Thoracic aorta (tissue), 2 donors: Measurements from ENCODE around the gene ANTXR1. TPM values are rescaled to one million over a fixed set of nuclear protein-coding genes. Genes with fewer than 3 reads are reported as not detected.

Experiments
- ATAC-seq: fragments of 150-250 bp; one replicate; pipeline ENCODE4 v1.8.0; 2017; ENCODE audit warnings: low read depth; ENCODE audit not compliant: insufficient number of reproducible peaks, low FRiP score
- DNase-seq: peaks from one replicate; pipeline ENCODE4 v3.0.0-alpha.2; 2020; ENCODE audit warnings: low spot score
- H3K27ac ChIP-seq, 2 donors: fragments of 200-600 bp; sonication (generic); 1 replicate in 1 of 2; 2 replicates in 1 of 2; pipeline ENCODE4 v1.5.1; 2016; ENCODE audit warnings: mild to moderate bottlenecking in 2 of 2, moderate library complexity in 2 of 2
- H3K27me3 ChIP-seq: fragments of 200-600 bp; sonication (generic); replicated peaks from 2 replicates; pipeline ENCODE4 v1.6.0; 2016; ENCODE audit warnings: mild to moderate bottlenecking; ENCODE audit not compliant: insufficient read depth
- H3K36me3 ChIP-seq: fragments of 200-600 bp; sonication (generic); one replicate; pipeline ENCODE4 v1.5.1; 2016
- H3K4me1 ChIP-seq, 2 donors: fragments of 200-600 bp; sonication (generic); 1 replicate in 1 of 2; 2 replicates in 1 of 2; pipeline versions ENCODE4 v1.5.1 to v1.6.0; 2016; ENCODE audit warnings: low read depth in 2 of 2, mild to moderate bottlenecking in 1 of 2; ENCODE audit not compliant: control insufficient read depth in 1 of 2
- H3K4me3 ChIP-seq: fragments of 200-600 bp; sonication (generic); 2 replicates; pipeline ENCODE4 v1.5.1; 2016; ENCODE audit warnings: mild to moderate bottlenecking
- H3K9me3 ChIP-seq: fragments of 200-600 bp; sonication (generic); 2 replicates; pipeline ENCODE4 v1.5.1; 2016
- total RNA-seq, 2 donors: library from RNA; depleted of rRNA; stranded (reverse); fragments of >200 nt; gene quantifications; one replicate each; pipeline versions ENCODE4 v1.1.0 to v1.2.3, GENCODE V29; 2016
- TF ChIP-seq, protein P1 (sequence below): fragments of 200-600 bp; sonication (generic); IDR thresholded peaks from one replicate; pipeline ENCODE4 v1.5.1; 2019; ENCODE audit warnings: antibody characterized with exemption

ANTXR1 gene
- total RNA-seq, 2 donors from 2014 or later = 253 to 313 TPM

DNA sequence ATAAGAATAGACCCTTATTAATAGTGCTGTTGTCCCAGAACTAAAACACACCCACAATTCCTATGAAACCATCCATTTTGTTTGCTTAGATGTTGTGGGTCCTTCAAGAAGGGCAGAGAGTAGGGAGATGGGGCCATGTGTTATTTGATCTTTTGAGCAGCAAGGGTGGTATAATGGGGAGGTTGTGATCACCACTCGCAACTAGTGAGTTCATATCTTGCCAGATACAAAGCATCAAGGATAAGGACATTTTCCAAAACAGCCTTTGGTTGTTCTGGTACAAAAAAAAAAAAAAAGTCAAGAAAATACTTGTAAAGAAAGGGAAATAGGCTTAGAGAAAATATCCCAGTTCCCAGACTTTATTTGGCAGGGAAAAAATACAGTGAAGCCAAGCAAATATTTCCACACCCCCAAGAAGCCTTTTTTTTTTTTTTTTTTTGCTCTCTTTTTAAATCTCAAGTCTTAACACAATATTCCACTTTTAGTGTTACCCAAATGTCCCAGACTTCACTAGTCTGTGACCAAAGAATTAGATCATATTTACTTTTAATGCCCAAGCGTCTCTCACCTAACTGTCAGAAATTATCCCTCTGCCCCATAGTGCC lies 54.1 kb downstream of the ANTXR1 start:
- peak overlapping the region; percentile 95 to 98 for H3K27ac ChIP-seq
- TF ChIP-seq, protein P1, sequence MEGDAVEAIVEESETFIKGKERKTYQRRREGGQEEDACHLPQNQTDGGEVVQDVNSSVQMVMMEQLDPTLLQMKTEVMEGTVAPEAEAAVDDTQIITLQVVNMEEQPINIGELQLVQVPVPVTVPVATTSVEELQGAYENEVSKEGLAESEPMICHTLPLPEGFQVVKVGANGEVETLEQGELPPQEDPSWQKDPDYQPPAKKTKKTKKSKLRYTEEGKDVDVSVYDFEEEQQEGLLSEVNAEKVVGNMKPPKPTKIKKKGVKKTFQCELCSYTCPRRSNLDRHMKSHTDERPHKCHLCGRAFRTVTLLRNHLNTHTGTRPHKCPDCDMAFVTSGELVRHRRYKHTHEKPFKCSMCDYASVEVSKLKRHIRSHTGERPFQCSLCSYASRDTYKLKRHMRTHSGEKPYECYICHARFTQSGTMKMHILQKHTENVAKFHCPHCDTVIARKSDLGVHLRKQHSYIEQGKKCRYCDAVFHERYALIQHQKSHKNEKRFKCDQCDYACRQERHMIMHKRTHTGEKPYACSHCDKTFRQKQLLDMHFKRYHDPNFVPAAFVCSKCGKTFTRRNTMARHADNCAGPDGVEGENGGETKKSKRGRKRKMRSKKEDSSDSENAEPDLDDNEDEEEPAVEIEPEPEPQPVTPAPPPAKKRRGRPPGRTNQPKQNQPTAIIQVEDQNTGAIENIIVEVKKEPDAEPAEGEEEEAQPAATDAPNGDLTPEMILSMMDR = no peak
- H3K4me1 ChIP-seq = peaks cover 36 to 70% of the 10 kb centered on the region in 2 donors
- no peaks in the 10 kb centered on the region for H3K36me3 ChIP-seq
- H3K9me3 ChIP-seq = no peaks in the 10 kb centered on the region
- H3K27me3 ChIP-seq = no peaks in the 10 kb centered on the region
- ATAC-seq = peak; percentile 53
- peak overlapping the region; percentile 35 for H3K4me3 ChIP-seq
- DNase-seq = no peak

DNA sequence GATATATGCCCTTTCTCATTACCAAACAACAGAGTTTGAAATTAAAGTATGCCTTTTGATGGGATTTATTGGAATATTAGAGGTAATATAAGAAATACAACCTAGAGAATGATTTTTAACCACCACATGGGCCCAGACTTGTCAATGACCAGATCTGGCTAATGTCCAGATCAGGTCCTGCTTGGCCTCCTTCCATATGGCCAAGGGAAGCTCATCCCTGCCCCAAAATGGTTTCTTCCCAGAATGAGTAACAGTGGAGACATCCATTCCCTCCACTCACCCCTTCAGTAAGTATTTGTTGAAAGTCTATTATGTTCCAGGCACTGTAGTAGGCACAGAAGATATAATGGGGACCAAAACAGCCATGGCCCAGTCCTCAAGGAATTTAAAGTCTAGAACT lies 54.9 kb downstream of the ANTXR1 start:
- DNase-seq = no peak
- Histone ChIP-seq H3K4me3 (peak overlapping the region; percentile 35), H3K9me3 (no peaks in the 10 kb centered on the region), H3K27ac (peak overlapping the region; percentile 95 to 98), H3K27me3 (no peaks in the 10 kb centered on the region), H3K4me1 (peaks cover 36 to 70% of the 10 kb centered on the region in 2 donors), H3K36me3 (no peaks in the 10 kb centered on the region)
- TF ChIP-seq, protein P1 = no peak
- ATAC-seq = no peak

DNA sequence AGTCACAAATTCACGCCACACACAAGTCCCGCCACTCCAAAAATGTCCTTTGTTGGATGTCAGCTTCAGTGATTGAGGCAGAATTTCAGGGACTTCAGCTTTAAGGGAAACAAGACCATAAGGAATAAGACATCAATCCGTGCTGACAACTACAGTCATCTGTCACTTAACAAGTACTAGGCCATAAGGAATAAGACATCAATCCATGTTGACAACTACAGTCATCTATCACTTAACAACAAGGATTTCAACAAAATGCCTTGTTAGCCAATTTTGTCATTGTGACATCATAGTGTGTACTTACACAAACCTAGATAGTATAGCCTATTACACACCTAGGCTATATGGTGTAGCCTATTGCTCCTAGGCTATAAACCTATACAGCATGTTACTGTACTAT lies 58.0 kb downstream of the ANTXR1 start:
- peak overlapping the region; percentile 95 to 98 for H3K27ac ChIP-seq
- H3K4me3 ChIP-seq = no peak overlapping the region
- peaks cover 51 to 92% of the 10 kb centered on the region in 2 donors for H3K4me1 ChIP-seq
- no peaks in the 10 kb centered on the region for H3K9me3 ChIP-seq
- TF ChIP-seq, protein P1 = no peak
- DNase-seq (no peak), ATAC-seq (no peak)
- H3K27me3 ChIP-seq = no peaks in the 10 kb centered on the region
- no peaks in the 10 kb centered on the region for H3K36me3 ChIP-seq

GRCh38 chr2:69073928-69074570 lies 61.1 kb downstream of the ANTXR1 start:
- Histone ChIP-seq H3K9me3 (no peaks in the 10 kb centered on the region), H3K36me3 (peaks cover 9% of the 10 kb centered on the region), H3K4me1 (peaks cover 39 to 84% of the 10 kb centered on the region in 2 donors), H3K4me3 (no peak overlapping the region), H3K27ac (peak overlapping the region; percentile 95 to 98), H3K27me3 (no peaks in the 10 kb centered on the region)
- no peak for DNase-seq
- TF ChIP-seq, protein P1 = no peak
- ATAC-seq = no peak

- H3K27ac ChIP-seq = peak overlapping the region; percentile 95 to 98
- peaks cover 9% of the 10 kb centered on the region for H3K36me3 ChIP-seq
- no peak overlapping the region for H3K4me3 ChIP-seq
- no peaks in the 10 kb centered on the region for H3K27me3 ChIP-seq
- peaks cover 38 to 84% of the 10 kb centered on the region in 2 donors for H3K4me1 ChIP-seq
- ATAC-seq = no peak
- no peaks in the 10 kb centered on the region for H3K9me3 ChIP-seq
- DNase-seq = no peak
- TF ChIP-seq, protein P1 = no peak
These were observed 61.9 kb downstream of the ANTXR1 start for GRCh38 chr2:69074918-69075317.
